Neural cell (in vitro differentiated cells): ENCODE data around the gene LARGE1. TPM values are rescaled to one million over a fixed set of nuclear protein-coding genes. Genes with fewer than 3 reads are reported as not detected.

ENCODE experiments used
- H2AFZ ChIP-seq: fragments of 200-600, 300-800 bp; sonication (generic), shearing (Covaris generic); 2 replicates; pipeline ENCODE4 v1.6.0; 2014; ENCODE audit warnings: low read depth, mild to moderate bottlenecking, antibody characterized with exemption, low read length, moderate library complexity
- H3F3A ChIP-seq: fragments of 200-600 bp; shearing (Covaris generic); 2 replicates; pipeline ENCODE4 v1.6.1; 2016; ENCODE audit warnings: mild to moderate bottlenecking, moderate library complexity, mixed read lengths, antibody characterized with exemption, low read length; ENCODE audit not compliant: insufficient read depth, poor library complexity, severe bottlenecking
- H3K27ac ChIP-seq: fragments of 200-600, 300-800 bp; sonication (generic), shearing (Covaris generic); 2 replicates; pipeline ENCODE4 v1.5.1; 2014; ENCODE audit warnings: mild to moderate bottlenecking, low read length, moderate library complexity
- H3K27me3 ChIP-seq: fragments of 300-800, 200-600 bp; sonication (generic), shearing (Covaris generic); 2 replicates; pipeline ENCODE4 v1.6.0; 2014; ENCODE audit warnings: mild to moderate bottlenecking, low read depth, low read length, moderate library complexity; ENCODE audit not compliant: insufficient read depth
- H3K36me3 ChIP-seq: fragments of 300-800, 200-600 bp; sonication (generic), shearing (Covaris generic); 2 replicates; pipeline ENCODE4 v1.5.1; 2014; ENCODE audit warnings: mild to moderate bottlenecking, antibody characterized with exemption, low read length, moderate library complexity; ENCODE audit not compliant: insufficient read depth
- H3K4me2 ChIP-seq: fragments of 300-800, 200-600 bp; sonication (generic), shearing (Covaris generic); 2 replicates; pipeline ENCODE4 v1.6.0; 2014; ENCODE audit warnings: mild to moderate bottlenecking, low read length
- H3K4me3 ChIP-seq: fragments of 300-800, 200-600 bp; sonication (generic), shearing (Covaris generic); 2 replicates; pipeline ENCODE4 v1.5.1; 2014; ENCODE audit warnings: mild to moderate bottlenecking, low read length, moderate library complexity
- H3K79me2 ChIP-seq: fragments of 200-600 bp; shearing (Covaris generic); replicated peaks from 2 replicates; pipeline ENCODE4 v1.6.0; 2014; ENCODE audit warnings: mild to moderate bottlenecking, low read length, moderate library complexity; ENCODE audit not compliant: insufficient read depth
- H3K9ac ChIP-seq: fragments of 300-800, 200-600 bp; sonication (generic), shearing (Covaris generic); 2 replicates; pipeline ENCODE4 v1.6.1; 2016; ENCODE audit warnings: mild to moderate bottlenecking, low read length, mixed read lengths
- H3K9me2 ChIP-seq: fragments of 200-600 bp; shearing (Covaris generic); 2 replicates; pipeline ENCODE4 v1.6.1; 2016; ENCODE audit warnings: mild to moderate bottlenecking, low read length, mixed read lengths; ENCODE audit not compliant: insufficient read depth
- H3K9me3 ChIP-seq: fragments of 200-600, 300-800 bp; sonication (generic), shearing (Covaris generic); 2 replicates; pipeline ENCODE4 v1.6.1; 2016; ENCODE audit warnings: mild to moderate bottlenecking, mixed run types, low read length, moderate library complexity, mixed read lengths
- H4K20me1 ChIP-seq: fragments of 200-600 bp; shearing (Covaris generic); 2 replicates; pipeline ENCODE4 v1.6.1; 2016; ENCODE audit warnings: mild to moderate bottlenecking, mixed run types; ENCODE audit not compliant: insufficient read depth
- EP300 ChIP-seq: fragments of 450-650 bp; conservative IDR thresholded peaks from 2 replicates; pipeline ENCODE4 v1.6.1; 2014; ENCODE audit warnings: antibody characterized with exemption, mild to moderate bottlenecking, moderate library complexity; ENCODE audit not compliant: poor library complexity, severe bottlenecking
- EZH2 ChIP-seq: fragments of 200-600, 300-800 bp; shearing (Covaris generic), sonication (generic); IDR thresholded peaks from 2 replicates; pipeline ENCODE4 v1.6.1; 2014; ENCODE audit warnings: antibody characterized with exemption, low read length, borderline replicate concordance, mild to moderate bottlenecking; ENCODE audit not compliant: insufficient read depth, poor library complexity, severe bottlenecking
- MXI1 ChIP-seq: fragments of 450-650 bp; conservative IDR thresholded peaks from 2 replicates; pipeline ENCODE4 v1.6.1; 2014; ENCODE audit warnings: antibody characterized with exemption, mild to moderate bottlenecking; ENCODE audit not compliant: poor library complexity, severe bottlenecking
- POLR2AphosphoS5 ChIP-seq: IDR thresholded peaks from 2 replicates; pipeline ENCODE4 v1.6.1; 2012
- RAD21 ChIP-seq: fragments of 450-650 bp; conservative IDR thresholded peaks from 2 replicates; pipeline ENCODE4 v1.6.1; 2014; ENCODE audit warnings: antibody characterized with exemption, mild to moderate bottlenecking, moderate library complexity
- SMC3 ChIP-seq: fragments of 450-650 bp; conservative IDR thresholded peaks from 2 replicates; pipeline ENCODE4 v1.6.1; 2014; ENCODE audit warnings: antibody characterized with exemption, mild to moderate bottlenecking, moderate library complexity; ENCODE audit not compliant: poor library complexity
- TAF1 ChIP-seq: IDR thresholded peaks from 2 replicates; pipeline ENCODE4 v1.6.1; 2012; ENCODE audit warnings: low read depth
- polyA plus RNA-seq: library from polyadenylated mRNA; depleted of rRNA; stranded (reverse); fragments of >200 nt; gene quantifications from 2 replicates; pipeline ENCODE4 v1.2.3, GENCODE V29; 2014
- TF ChIP-seq, protein P1 (sequence below): IDR thresholded peaks from 2 replicates; pipeline ENCODE4 v1.6.1; 2012; ENCODE audit warnings: borderline replicate concordance
- TF ChIP-seq, protein P2 (sequence below): fragments of 450-650 bp; IDR thresholded peaks from 2 replicates; pipeline ENCODE4 v1.5.1; 2014; ENCODE audit warnings: antibody characterized with exemption, mild to moderate bottlenecking, moderate library complexity; ENCODE audit not compliant: poor library complexity, severe bottlenecking

Gene LARGE1
- polyA plus RNA-seq, 1 donor from 2014 or later, result 27.5 TPM

DNA sequence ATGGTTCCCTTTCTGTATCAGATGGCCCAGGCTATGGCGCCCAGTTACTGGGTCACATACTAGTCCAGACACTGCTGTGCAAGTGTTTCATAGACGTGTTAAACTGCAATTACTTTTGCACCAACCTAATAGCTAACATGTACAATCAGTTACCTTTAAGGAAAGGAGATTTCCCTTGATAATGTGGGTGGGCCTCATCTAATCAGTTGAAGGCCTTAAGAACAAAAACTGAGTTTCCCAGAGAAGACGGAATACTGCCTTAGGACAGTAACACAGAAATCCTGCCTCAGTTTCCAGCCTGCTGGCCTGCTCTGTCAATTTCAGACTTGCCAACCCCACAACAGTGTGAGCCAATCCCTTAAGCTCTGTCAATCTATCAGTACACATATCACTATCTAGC, 632.2 kb downstream of the LARGE1 start:
- Histone ChIP-seq H2AFZ (no peak overlapping the region), H3K27me3 (no peaks in the 10 kb centered on the region), H3K4me2 (no peak overlapping the region), H3K4me3 (no peak overlapping the region), H3K9me3 (no peaks in the 10 kb centered on the region), H3K9ac (no peak overlapping the region), H3K9me2 (no peaks in the 10 kb centered on the region), H3K36me3 (no peaks in the 10 kb centered on the region), H3K27ac (no peak overlapping the region), H4K20me1 (no peaks in the 10 kb centered on the region), H3K79me2 (no peaks in the 10 kb centered on the region), H3F3A (no peaks in the 10 kb centered on the region)
- TF ChIP-seq EP300 (no peak), RAD21 (no peak), POLR2AphosphoS5 (no peak), SMC3 (no peak), MXI1 (no peak), EZH2 (no peak), TAF1 (no peak)
- TF ChIP-seq, protein P1, sequence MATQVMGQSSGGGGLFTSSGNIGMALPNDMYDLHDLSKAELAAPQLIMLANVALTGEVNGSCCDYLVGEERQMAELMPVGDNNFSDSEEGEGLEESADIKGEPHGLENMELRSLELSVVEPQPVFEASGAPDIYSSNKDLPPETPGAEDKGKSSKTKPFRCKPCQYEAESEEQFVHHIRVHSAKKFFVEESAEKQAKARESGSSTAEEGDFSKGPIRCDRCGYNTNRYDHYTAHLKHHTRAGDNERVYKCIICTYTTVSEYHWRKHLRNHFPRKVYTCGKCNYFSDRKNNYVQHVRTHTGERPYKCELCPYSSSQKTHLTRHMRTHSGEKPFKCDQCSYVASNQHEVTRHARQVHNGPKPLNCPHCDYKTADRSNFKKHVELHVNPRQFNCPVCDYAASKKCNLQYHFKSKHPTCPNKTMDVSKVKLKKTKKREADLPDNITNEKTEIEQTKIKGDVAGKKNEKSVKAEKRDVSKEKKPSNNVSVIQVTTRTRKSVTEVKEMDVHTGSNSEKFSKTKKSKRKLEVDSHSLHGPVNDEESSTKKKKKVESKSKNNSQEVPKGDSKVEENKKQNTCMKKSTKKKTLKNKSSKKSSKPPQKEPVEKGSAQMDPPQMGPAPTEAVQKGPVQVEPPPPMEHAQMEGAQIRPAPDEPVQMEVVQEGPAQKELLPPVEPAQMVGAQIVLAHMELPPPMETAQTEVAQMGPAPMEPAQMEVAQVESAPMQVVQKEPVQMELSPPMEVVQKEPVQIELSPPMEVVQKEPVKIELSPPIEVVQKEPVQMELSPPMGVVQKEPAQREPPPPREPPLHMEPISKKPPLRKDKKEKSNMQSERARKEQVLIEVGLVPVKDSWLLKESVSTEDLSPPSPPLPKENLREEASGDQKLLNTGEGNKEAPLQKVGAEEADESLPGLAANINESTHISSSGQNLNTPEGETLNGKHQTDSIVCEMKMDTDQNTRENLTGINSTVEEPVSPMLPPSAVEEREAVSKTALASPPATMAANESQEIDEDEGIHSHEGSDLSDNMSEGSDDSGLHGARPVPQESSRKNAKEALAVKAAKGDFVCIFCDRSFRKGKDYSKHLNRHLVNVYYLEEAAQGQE, result no peak
- TF ChIP-seq, protein P2, sequence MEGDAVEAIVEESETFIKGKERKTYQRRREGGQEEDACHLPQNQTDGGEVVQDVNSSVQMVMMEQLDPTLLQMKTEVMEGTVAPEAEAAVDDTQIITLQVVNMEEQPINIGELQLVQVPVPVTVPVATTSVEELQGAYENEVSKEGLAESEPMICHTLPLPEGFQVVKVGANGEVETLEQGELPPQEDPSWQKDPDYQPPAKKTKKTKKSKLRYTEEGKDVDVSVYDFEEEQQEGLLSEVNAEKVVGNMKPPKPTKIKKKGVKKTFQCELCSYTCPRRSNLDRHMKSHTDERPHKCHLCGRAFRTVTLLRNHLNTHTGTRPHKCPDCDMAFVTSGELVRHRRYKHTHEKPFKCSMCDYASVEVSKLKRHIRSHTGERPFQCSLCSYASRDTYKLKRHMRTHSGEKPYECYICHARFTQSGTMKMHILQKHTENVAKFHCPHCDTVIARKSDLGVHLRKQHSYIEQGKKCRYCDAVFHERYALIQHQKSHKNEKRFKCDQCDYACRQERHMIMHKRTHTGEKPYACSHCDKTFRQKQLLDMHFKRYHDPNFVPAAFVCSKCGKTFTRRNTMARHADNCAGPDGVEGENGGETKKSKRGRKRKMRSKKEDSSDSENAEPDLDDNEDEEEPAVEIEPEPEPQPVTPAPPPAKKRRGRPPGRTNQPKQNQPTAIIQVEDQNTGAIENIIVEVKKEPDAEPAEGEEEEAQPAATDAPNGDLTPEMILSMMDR, result no peak

DNA sequence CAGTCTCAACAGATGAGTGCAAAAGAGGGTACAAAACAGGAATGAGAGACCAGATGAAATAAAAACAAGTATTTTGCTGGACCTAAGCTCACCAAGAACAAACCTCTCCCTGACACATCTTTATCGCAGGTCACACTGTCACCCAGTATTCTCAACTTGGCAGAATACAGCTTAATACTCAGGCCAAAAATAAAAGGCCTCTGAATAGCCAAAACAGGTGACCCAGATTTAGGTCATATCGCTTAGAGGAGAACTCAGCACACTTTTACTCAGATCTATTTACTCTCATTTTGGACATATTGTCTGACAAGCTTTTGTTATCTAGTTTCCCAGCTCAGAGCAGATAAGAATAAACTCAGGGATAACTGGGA, 645.2 kb downstream of the LARGE1 start:
- no peaks in the 10 kb centered on the region for H3K9me2 ChIP-seq
- no peaks in the 10 kb centered on the region for H4K20me1 ChIP-seq
- no peaks in the 10 kb centered on the region for H3K79me2 ChIP-seq
- TF ChIP-seq, protein P2, result no peak
- TF ChIP-seq RAD21, result no peak
- no peak for TF ChIP-seq POLR2AphosphoS5
- TF ChIP-seq MXI1, result no peak
- TF ChIP-seq, protein P1, result no peak
- TF ChIP-seq EP300, result no peak
- no peak for TF ChIP-seq EZH2
- no peak for TF ChIP-seq TAF1
- no peak for TF ChIP-seq SMC3
- no peak overlapping the region for H2AFZ ChIP-seq
- H3F3A ChIP-seq, result no peaks in the 10 kb centered on the region
- no peak overlapping the region for H3K4me3 ChIP-seq
- peaks cover 4% of the 10 kb centered on the region for H3K36me3 ChIP-seq
- H3K27ac ChIP-seq, result no peak overlapping the region
- H3K9me3 ChIP-seq, result no peaks in the 10 kb centered on the region
- H3K9ac ChIP-seq, result no peak overlapping the region
- H3K27me3 ChIP-seq, result no peaks in the 10 kb centered on the region
- H3K4me2 ChIP-seq, result no peak overlapping the region
